Right lobe of liver (tissue), 6 donors: Measurements from ENCODE around the gene MDFIC. TPM values are rescaled to one million over a fixed set of nuclear protein-coding genes. Genes with fewer than 3 reads are reported as not detected.

Source experiments
- ATAC-seq, 4 donors: fragments of 200-7000 bp; cut with Tn5 transposase; one replicate each; pipeline ENCODE4 v1.9.1; 2020; ENCODE audit warnings: mild to moderate bottlenecking in 4 of 4, moderate library complexity in 4 of 4
- DNase-seq, 3 donors: peaks; one replicate each; pipeline ENCODE4 v3.0.0-alpha.2; 2020
- H3K27ac ChIP-seq, 3 donors: fragments of 200-600 bp; one replicate each; pipeline ENCODE4 v1.8.0; 2022
- H3K27me3 ChIP-seq, 2 donors: fragments of 200-600 bp; one replicate each; pipeline ENCODE4 v1.8.0; 2022
- H3K36me3 ChIP-seq, 4 donors: fragments of 200-600 bp; sonication (generic) in 1 of 4; one replicate each; pipeline versions ENCODE4 v1.5.1 to v1.8.0; 2017 to 2022; ENCODE audit warnings: control low read depth in 1 of 4
- H3K4me1 ChIP-seq, 4 donors: fragments of 200-600 bp; sonication (generic) in 1 of 4; one replicate each; pipeline versions ENCODE4 v1.5.1 to v1.8.0; 2017 to 2022; ENCODE audit warnings: control low read depth in 1 of 4
- H3K4me3 ChIP-seq, 3 donors: fragments of 200-600 bp; one replicate each; pipeline ENCODE4 v1.8.0; 2022
- H3K9me3 ChIP-seq, 4 donors: fragments of 200-600 bp; sonication (generic) in 1 of 4; one replicate each; pipeline versions ENCODE4 v1.5.1 to v1.8.0; 2017 to 2022; ENCODE audit warnings: control low read depth in 1 of 4
- CTCF ChIP-seq, 4 donors: fragments of 200-600 bp in 3 of 4; fragments of 450-650 bp in 1 of 4; IDR thresholded peaks; one replicate each; pipeline versions ENCODE4 v1.5.1 to v1.8.0; 2016 to 2022; ENCODE audit warnings: antibody characterized with exemption in 4 of 4, mild to moderate bottlenecking in 2 of 4
- POLR2A ChIP-seq: fragments of 450-650 bp; IDR thresholded peaks from one replicate; pipeline ENCODE4 v1.6.1; 2017; ENCODE audit warnings: antibody characterized with exemption, mild to moderate bottlenecking
- WGBS: methylation state at CpG from one replicate; pipeline ENCODE4 v1.1.6; 2018; ENCODE audit warnings: low coverage, low lambda C conversion rate; ENCODE audit not compliant: insufficient coverage; ENCODE audit errors: missing lambda C conversion rate; 5-methylcytosine and 5-hydroxymethylcytosine counted together
- intact Hi-C, 2 donors: fragments of 100-400 bp; cut with DNase I; formaldehyde crosslinking; loops; one replicate each; pipeline versions ENCODE4 v1.11.2 to v1.14.1; 2022
- total RNA-seq, 6 experiments: library from RNA; depleted of rRNA in 2 of 6; stranded (reverse); fragments of >200 nt in 2 of 6; fragmentation: NEBNext Ultra II Directional in 3 of 6; extraction: Animal tissue kit (Norgen Biotek cat#: 25700) in 3 of 6; gene quantifications; one replicate each; pipeline versions ENCODE4 v1.1.0 to v1.2.4, GENCODE V29; 2016 to 2023
- donor health status: DM: no; HTN: yes; CAD: no.
- donor health status: DM: no; HTN: no; CAD: no.
- donor health status: DM: no; HTN: no; CAD: no.
- donor health status: DM: no; HTN: yes; CAD: no.
- donor health status: DM: no; HTN: yes; CAD: no.

MDFIC gene
- total RNA-seq, 6 experiments from 2014 or later = 7.5 to 20.7 (median 13.4) TPM

GRCh38 chr7:115023219-115023618 lies 101.3 kb downstream of the MDFIC start:
- H3K9me3 ChIP-seq = no peaks in the 10 kb centered on the region
- DNase-seq (no peak), ATAC-seq (no peak)
- H3K27me3 ChIP-seq = no peaks in the 10 kb centered on the region
- no peak overlapping the region for H3K27ac ChIP-seq
- H3K4me1 ChIP-seq = no peaks in the 10 kb centered on the region
- intact Hi-C loops = no loop called here
- TF ChIP-seq CTCF (IDR thresholded peaks at IDR 0.05) = no peak
- TF ChIP-seq POLR2A = no peak
- 29% methylated on average over 6 of the region's 6 CpGs for WGBS
- no peaks in the 10 kb centered on the region for H3K36me3 ChIP-seq
- H3K4me3 ChIP-seq = no peak overlapping the region

- Histone ChIP-seq H3K4me1 (no peaks in the 10 kb centered on the region), H3K4me3 (no peak overlapping the region), H3K9me3 (no peaks in the 10 kb centered on the region), H3K27ac (no peak overlapping the region), H3K36me3 (no peaks in the 10 kb centered on the region), H3K27me3 (no peaks in the 10 kb centered on the region)
- ATAC-seq (no peak), DNase-seq (no peak)
- TF ChIP-seq CTCF (IDR thresholded peaks at IDR 0.05) = no peak
- no peak for TF ChIP-seq POLR2A
- intact Hi-C loops = no loop called here
- WGBS = 42% methylated on average over 3 of the region's 3 CpGs
Observed at GRCh38 chr7:115024276-115024675, 102.4 kb downstream of the MDFIC start.

- no peak for TF ChIP-seq POLR2A
- no peak for TF ChIP-seq CTCF (IDR thresholded peaks at IDR 0.05)
- Histone ChIP-seq H3K36me3 (no peaks in the 10 kb centered on the region), H3K27ac (no peak overlapping the region), H3K9me3 (no peaks in the 10 kb centered on the region), H3K4me3 (no peak overlapping the region), H3K4me1 (no peaks in the 10 kb centered on the region), H3K27me3 (no peaks in the 10 kb centered on the region)
- intact Hi-C loops = no loop called here
- no peak for DNase-seq
- WGBS = 87% methylated on average over 5 of the region's 5 CpGs
- no peak for ATAC-seq
Observed at GRCh38 chr7:115032715-115033703, 111.1 kb downstream of the MDFIC start.

- DNase-seq (no peak), ATAC-seq (no peak)
- Histone ChIP-seq H3K4me1 (no peaks in the 10 kb centered on the region), H3K9me3 (no peaks in the 10 kb centered on the region), H3K27me3 (no peaks in the 10 kb centered on the region), H3K4me3 (no peak overlapping the region), H3K36me3 (no peaks in the 10 kb centered on the region), H3K27ac (no peak overlapping the region)
- TF ChIP-seq CTCF (IDR thresholded peaks at IDR 0.05) (no peak), POLR2A (no peak)
- intact Hi-C loops = no loop called here
- 75% methylated on average over 1 of the region's 1 CpG for WGBS
Observed at GRCh38 chr7:115033917-115034459, 112.1 kb downstream of the MDFIC start.
